Lower lobe of right lung (tissue), 2 donors: Measurements from ENCODE around the gene FXN. TPM values are rescaled to one million over a fixed set of nuclear protein-coding genes. Genes with fewer than 3 reads are reported as not detected.

ENCODE experiments used
- ATAC-seq, 2 donors: fragments of 200-7000 bp; cut with Tn5 transposase; one replicate each; pipeline ENCODE4 v1.9.1; 2020 to 2022; ENCODE audit warnings: mild to moderate bottlenecking in 2 of 2, moderate library complexity in 2 of 2
- DNase-seq: peaks from one replicate; pipeline ENCODE4 v3.0.0-alpha.2; 2020
- H3K27ac ChIP-seq: fragments of 200-600 bp; one replicate; pipeline ENCODE4 v1.8.0; 2022
- H3K27me3 ChIP-seq: fragments of 200-600 bp; one replicate; pipeline ENCODE4 v1.8.0; 2022; ENCODE audit warnings: low read depth
- H3K36me3 ChIP-seq: fragments of 200-600 bp; one replicate; pipeline ENCODE4 v1.8.0; 2022; ENCODE audit warnings: mild to moderate bottlenecking
- H3K4me1 ChIP-seq: fragments of 200-600 bp; one replicate; pipeline ENCODE4 v1.8.0; 2022
- H3K4me3 ChIP-seq: fragments of 200-600 bp; one replicate; pipeline ENCODE4 v1.8.0; 2022; ENCODE audit warnings: mild to moderate bottlenecking
- H3K9me3 ChIP-seq: fragments of 200-600 bp; one replicate; pipeline ENCODE4 v1.8.0; 2022
- intact Hi-C: fragments of 100-400 bp; cut with DNase I; formaldehyde crosslinking; loops from one replicate; pipeline ENCODE4 v1.11.0; 2022
- total RNA-seq: library from RNA; stranded (reverse); fragmentation: NEBNext Ultra II Directional; extraction: Animal tissue kit (Norgen Biotek cat#: 25700); gene quantifications from one replicate; pipeline ENCODE4 v1.2.1, GENCODE V29; 2021
- TF ChIP-seq, protein P1 (sequence below): fragments of 200-600 bp; IDR thresholded peaks from one replicate; pipeline ENCODE4 v1.8.0; 2022; ENCODE audit warnings: antibody characterized with exemption, mild to moderate bottlenecking
- donor health status: DM: no; HTN: yes; CAD: no; lungs with severe emphysema.

FXN gene
- total RNA-seq, 1 donor from 2014 or later: 10.9 TPM

DNA sequence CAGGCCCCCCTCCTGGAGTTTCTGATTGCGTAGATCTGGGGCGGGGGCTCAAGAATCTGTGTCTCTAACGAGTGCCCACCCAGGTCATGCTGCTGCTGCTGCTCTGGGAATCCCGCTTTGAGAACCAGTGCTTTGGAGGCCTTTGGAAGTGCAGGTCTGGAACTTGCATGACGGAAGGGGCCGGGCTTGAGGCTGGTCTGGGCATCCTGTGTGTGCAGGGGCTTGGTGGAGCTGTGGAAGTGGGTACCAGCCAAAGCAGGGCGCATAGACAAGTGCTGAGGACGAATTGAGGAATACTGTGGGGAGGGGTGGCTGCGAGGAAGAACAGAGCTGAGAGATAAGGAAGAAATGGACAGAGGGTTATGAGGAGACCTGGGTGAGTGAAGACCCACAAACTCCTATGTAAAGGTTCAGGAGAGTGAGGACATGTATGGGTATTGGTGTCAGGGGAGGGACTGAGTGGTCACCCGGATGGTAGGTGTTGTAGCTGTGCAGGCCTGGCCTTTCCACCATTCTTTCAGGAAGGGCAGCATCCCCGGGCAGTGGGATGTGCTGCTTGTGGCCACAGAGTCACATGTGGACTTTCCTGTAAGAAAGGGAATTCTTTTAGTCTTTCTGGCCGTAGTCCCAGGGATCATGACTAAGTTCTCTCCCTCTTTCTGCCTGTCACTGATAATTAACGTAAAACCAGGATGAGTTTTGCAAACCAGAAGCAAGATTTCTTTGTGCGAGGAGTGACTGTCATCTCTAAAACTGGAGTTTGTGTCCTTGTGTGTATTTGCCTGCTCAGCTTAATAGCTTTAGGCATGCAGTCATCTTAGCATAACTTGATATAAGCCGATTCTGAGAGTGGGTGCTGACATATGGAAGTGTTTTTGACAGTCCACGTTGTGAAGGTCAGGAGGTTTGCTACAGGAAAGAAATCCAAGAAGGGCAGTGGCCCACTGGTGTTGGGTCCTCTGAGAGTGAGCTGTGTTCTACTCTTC lies 95.2 kb downstream of the FXN start:
- intact Hi-C loops: no loop called here

DNA sequence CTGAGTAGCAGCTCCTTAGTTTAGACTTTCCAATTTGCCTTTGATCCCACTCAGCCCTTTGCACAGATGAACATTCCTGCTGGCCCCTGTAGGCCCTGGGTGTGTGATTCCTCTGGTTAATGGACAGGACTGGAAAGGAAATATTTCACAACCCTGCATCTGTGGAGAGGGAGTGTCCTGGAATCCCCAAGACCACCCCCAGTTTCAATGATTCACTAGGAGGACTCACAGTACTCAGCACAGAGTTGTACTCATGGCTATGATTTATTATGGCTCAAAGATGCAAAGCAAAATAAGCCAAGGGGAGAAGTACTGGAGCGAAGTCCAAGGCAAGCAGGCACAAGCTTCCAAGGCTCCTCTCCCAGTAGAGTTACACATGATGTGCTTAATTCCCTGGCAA lies 96.1 kb downstream of the FXN start:
- intact Hi-C loops: no loop called here

More for the DNA sequence above, 95.2 kb downstream of the FXN start:
- TF ChIP-seq, protein P1, sequence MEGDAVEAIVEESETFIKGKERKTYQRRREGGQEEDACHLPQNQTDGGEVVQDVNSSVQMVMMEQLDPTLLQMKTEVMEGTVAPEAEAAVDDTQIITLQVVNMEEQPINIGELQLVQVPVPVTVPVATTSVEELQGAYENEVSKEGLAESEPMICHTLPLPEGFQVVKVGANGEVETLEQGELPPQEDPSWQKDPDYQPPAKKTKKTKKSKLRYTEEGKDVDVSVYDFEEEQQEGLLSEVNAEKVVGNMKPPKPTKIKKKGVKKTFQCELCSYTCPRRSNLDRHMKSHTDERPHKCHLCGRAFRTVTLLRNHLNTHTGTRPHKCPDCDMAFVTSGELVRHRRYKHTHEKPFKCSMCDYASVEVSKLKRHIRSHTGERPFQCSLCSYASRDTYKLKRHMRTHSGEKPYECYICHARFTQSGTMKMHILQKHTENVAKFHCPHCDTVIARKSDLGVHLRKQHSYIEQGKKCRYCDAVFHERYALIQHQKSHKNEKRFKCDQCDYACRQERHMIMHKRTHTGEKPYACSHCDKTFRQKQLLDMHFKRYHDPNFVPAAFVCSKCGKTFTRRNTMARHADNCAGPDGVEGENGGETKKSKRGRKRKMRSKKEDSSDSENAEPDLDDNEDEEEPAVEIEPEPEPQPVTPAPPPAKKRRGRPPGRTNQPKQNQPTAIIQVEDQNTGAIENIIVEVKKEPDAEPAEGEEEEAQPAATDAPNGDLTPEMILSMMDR: no peak
- Histone ChIP-seq H3K27ac (no peak overlapping the region), H3K9me3 (no peaks in the 10 kb centered on the region), H3K36me3 (no peaks in the 10 kb centered on the region), H3K27me3 (no peaks in the 10 kb centered on the region), H3K4me3 (no peak overlapping the region), H3K4me1 (peaks cover 50% of the 10 kb centered on the region)
- no peak for DNase-seq
- peak in 1 of 2 donors; percentile 22 for ATAC-seq

DNA sequence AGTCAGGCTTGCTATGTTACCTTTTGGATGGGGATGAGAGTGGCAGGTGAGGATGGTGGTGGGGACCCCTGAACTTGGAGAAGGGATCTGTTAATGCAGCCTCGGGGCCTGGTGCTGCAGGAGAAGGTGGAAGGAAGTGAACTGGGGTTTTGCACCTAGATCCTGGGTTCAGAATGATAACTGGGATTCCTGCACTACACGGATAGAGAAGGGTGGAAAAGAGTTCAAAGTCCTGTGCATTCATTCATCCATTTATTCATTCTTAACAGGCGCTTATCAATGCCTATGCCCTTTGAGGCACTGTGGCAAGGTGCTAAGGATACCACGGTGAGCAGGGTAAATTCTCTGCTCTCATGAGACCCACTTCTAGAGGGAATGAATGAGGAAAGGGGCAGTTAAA lies 96.8 kb downstream of the FXN start:
- Histone ChIP-seq H3K27me3 (no peaks in the 10 kb centered on the region), H3K4me3 (no peak overlapping the region), H3K9me3 (no peaks in the 10 kb centered on the region), H3K4me1 (peaks cover 50% of the 10 kb centered on the region), H3K27ac (no peak overlapping the region), H3K36me3 (peaks cover under 1% of the 10 kb centered on the region)
- DNase-seq (no peak), ATAC-seq (no peak)
- TF ChIP-seq, protein P1: no peak
- intact Hi-C loops: no loop called here

More for the DNA sequence above, 96.1 kb downstream of the FXN start:
- ATAC-seq (peak; percentile 49 to 58), DNase-seq (no peak)
- TF ChIP-seq, protein P1: no peak
- Histone ChIP-seq H3K4me3 (no peak overlapping the region), H3K27me3 (no peaks in the 10 kb centered on the region), H3K9me3 (no peaks in the 10 kb centered on the region), H3K4me1 (peaks cover 50% of the 10 kb centered on the region), H3K36me3 (no peaks in the 10 kb centered on the region), H3K27ac (no peak overlapping the region)

DNA sequence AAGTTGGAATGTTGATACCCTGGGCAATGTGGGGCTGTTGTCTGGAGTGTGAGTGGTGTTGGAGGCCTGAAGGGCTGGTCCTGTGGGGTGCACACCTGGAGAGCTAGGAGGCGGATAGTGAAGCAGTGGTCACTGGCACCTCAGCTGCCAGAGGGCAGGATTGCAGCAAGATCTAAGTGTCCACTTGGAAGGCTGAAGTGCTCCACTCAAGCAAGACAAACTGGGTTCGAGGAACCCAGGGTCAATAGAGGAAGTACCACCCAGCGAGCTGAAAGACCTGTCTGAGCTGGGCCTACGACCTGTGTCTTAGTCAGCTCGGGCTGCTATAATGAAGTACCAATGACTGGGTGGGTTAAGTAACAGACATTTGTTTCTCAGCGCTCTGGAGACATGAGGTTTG lies 98.9 kb downstream of the FXN start:
- peak; percentile 84 to 86 for ATAC-seq
- peaks cover 43% of the 10 kb centered on the region for H3K4me1 ChIP-seq
- intact Hi-C loops: no loop called here
- H3K9me3 ChIP-seq: no peaks in the 10 kb centered on the region
- H3K27me3 ChIP-seq: no peaks in the 10 kb centered on the region
- TF ChIP-seq, protein P1: no peak
- H3K36me3 ChIP-seq: peaks cover 4% of the 10 kb centered on the region
- DNase-seq: no peak
- H3K4me3 ChIP-seq: no peak overlapping the region
- H3K27ac ChIP-seq: no peak overlapping the region

DNA sequence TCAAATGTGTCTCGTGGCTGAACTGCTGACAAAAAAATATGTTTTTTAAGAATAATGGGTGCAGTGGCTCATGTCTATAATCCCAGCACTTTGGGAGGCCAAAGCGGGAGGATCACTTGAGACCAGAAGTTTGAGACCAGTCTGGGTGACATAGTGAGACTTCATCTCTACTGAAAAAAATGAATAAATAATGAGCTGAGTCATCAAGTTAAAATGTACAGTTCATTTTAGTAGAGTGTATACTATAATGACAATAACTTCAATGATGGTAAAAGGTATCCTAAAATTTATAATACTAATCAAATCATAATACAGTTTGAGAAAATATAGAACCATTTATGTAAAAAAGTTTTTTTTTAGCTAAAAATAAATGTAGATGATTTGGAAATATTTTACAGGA lies 100.6 kb downstream of the FXN start:
- H3K4me3 ChIP-seq: no peak overlapping the region
- intact Hi-C loops: no loop called here
- H3K27me3 ChIP-seq: no peaks in the 10 kb centered on the region
- DNase-seq: no peak
- H3K36me3 ChIP-seq: peaks cover 4% of the 10 kb centered on the region
- no peak overlapping the region for H3K27ac ChIP-seq
- H3K9me3 ChIP-seq: no peaks in the 10 kb centered on the region
- H3K4me1 ChIP-seq: peaks cover 30% of the 10 kb centered on the region
- ATAC-seq: no peak
- TF ChIP-seq, protein P1: no peak
